HepG2 (cell line): Measurements from ENCODE around the gene NXPE1. TPM values are rescaled to one million over a fixed set of nuclear protein-coding genes. Genes with fewer than 3 reads are reported as not detected.

Experiments
- ATAC-seq: fragments of 200-7000 bp; cut with Tn5 transposase; 3 replicates; pipeline ENCODE4 v1.9.1; 2020; ENCODE audit warnings: mild to moderate bottlenecking, moderate library complexity
- BruUV-seq: library from RNA; stranded (reverse); fragments of 400-500 nt; replicated peaks from 2 replicates; lab custom pipeline; 2021; lab: Mats Ljungman, UMichigan
- CTCF ChIA-PET: fragments of 300-600 bp; formaldehyde crosslinking; extraction: SDS; loops from one replicate; lab custom pipeline; 2021; ENCODE audit warnings: low total read pairs, inconsistent platforms, low intra/inter-chr PET ratio; lab: Yijun Ruan, JAX
- POLR2A ChIA-PET: fragments of 350-600 bp; sonication (Branson Sonifier 250); formaldehyde crosslinking; loops from one replicate; lab custom pipeline; 2020; ENCODE audit warnings: antibody characterized with exemption, inconsistent platforms; lab: Yijun Ruan, JAX
- DNase-seq: peaks from one replicate; pipeline ENCODE4 v3.0.0-alpha.2; 2015; ENCODE audit warnings: low spot score
- FAIRE-seq: peaks from 3 replicates; lab custom pipeline; 2011; peaks lifted over from hg19 to GRCh38; lab: Jason Lieb, UNC
- H2AFZ ChIP-seq: one replicate; pipeline ENCODE4 v1.6.1; 2011; ENCODE audit warnings: low read length, inconsistent platforms
- H3K27ac ChIP-seq: fragments of 300-600 bp; 3 replicates; pipeline ENCODE4 v1.8.0; 2011; ENCODE audit warnings: mixed run types, mild to moderate bottlenecking, mixed read lengths, low read length, inconsistent platforms; ENCODE audit not compliant: insufficient read depth; ENCODE audit errors: extremely low read length
- H3K27me3 ChIP-seq, 2 experiments: fragments of 200-600 bp in 1 of 2; 2 replicates in 1 of 2; 3 replicates in 1 of 2; pipeline versions ENCODE4 v1.6.0 to v1.8.0; 2011; ENCODE audit warnings: low read length in 2 of 2, mild to moderate bottlenecking in 2 of 2, moderate library complexity in 2 of 2, inconsistent platforms in 1 of 2; ENCODE audit not compliant: insufficient read depth in 2 of 2, control insufficient read depth in 1 of 2
- H3K36me3 ChIP-seq, 2 experiments: fragments of 200-600 bp in 1 of 2; replicated peaks in 1 of 2; 2 replicates in 1 of 2; 3 replicates in 1 of 2; pipeline versions ENCODE4 v1.5.1 to v1.8.0; 2011; ENCODE audit warnings: low read length in 2 of 2, inconsistent platforms in 1 of 2; ENCODE audit not compliant: insufficient read depth in 2 of 2, control insufficient read depth in 1 of 2
- H3K4me1 ChIP-seq: 2 replicates; pipeline ENCODE4 v1.5.1; 2012; ENCODE audit warnings: low read length, inconsistent platforms; ENCODE audit not compliant: insufficient read depth
- H3K4me2 ChIP-seq: 2 replicates; pipeline ENCODE4 v1.6.0; 2011; ENCODE audit warnings: low read depth, low read length, inconsistent platforms
- H3K4me3 ChIP-seq, 3 experiments: fragments of 200-600 bp in 1 of 3; sonication (generic), shearing (Covaris generic) in 1 of 3; replicated peaks in 1 of 3; 2 replicates each; pipeline ENCODE4 v1.5.1; 2011 to 2016; ENCODE audit warnings: low read length in 3 of 3, inconsistent platforms in 2 of 3, low read depth in 2 of 3, mild to moderate bottlenecking in 2 of 3, control low read depth in 1 of 3, mixed read lengths in 1 of 3; ENCODE audit not compliant: insufficient read depth in 1 of 3
- H3K79me2 ChIP-seq: one replicate; pipeline ENCODE4 v1.6.1; 2011; ENCODE audit warnings: low read length, inconsistent platforms; ENCODE audit not compliant: insufficient read depth
- H3K9ac ChIP-seq: 2 replicates; pipeline ENCODE4 v1.6.0; 2011; ENCODE audit warnings: mild to moderate bottlenecking, low read depth, low read length, inconsistent platforms; ENCODE audit not compliant: insufficient read depth
- H3K9me3 ChIP-seq: 2 replicates; pipeline ENCODE4 v1.5.1; 2012; ENCODE audit warnings: mild to moderate bottlenecking, low read length
- H4K20me1 ChIP-seq: 2 replicates; pipeline ENCODE4 v1.6.0; 2011; ENCODE audit warnings: inconsistent platforms, mild to moderate bottlenecking, low read length, moderate library complexity; ENCODE audit not compliant: insufficient read depth
- ARNT ChIP-seq: fragments of 450-650 bp; IDR thresholded peaks from 2 replicates; pipeline ENCODE4 v1.6.1; 2017
- DMTF1 ChIP-seq: sonication (generic); formaldehyde crosslinking; IDR thresholded peaks from 2 replicates; pipeline ENCODE4 v1.4.0; 2020; ENCODE audit warnings: mild to moderate bottlenecking, missing genetic modification reagents
- ETV5 ChIP-seq: IDR thresholded peaks from 2 replicates; pipeline ENCODE4 v1.6.1; 2018; ENCODE audit warnings: missing biosample characterization, missing genetic modification reagents, inconsistent platforms, borderline replicate concordance
- FOSL1 ChIP-seq: sonication (generic); formaldehyde crosslinking; IDR thresholded peaks from 2 replicates; pipeline ENCODE4 v1.9.0; 2021; ENCODE audit warnings: missing genetic modification reagents, borderline replicate concordance
- HIVEP1 ChIP-seq: sonication (generic); formaldehyde crosslinking; IDR thresholded peaks from 2 replicates; pipeline ENCODE4 v1.4.0; 2020; ENCODE audit warnings: mild to moderate bottlenecking, missing genetic modification reagents
- HNRNPLL ChIP-seq: fragments of 200-400 bp; formaldehyde crosslinking; IDR thresholded peaks from 2 replicates; pipeline ENCODE4 v1.6.1; 2017; ENCODE audit warnings: mild to moderate bottlenecking, low read depth, low read length; ENCODE audit not compliant: poor library complexity, severe bottlenecking
- TBX2 ChIP-seq: sonication (generic); formaldehyde crosslinking; IDR thresholded peaks from 2 replicates; pipeline ENCODE4 v1.5.0; 2020; ENCODE audit warnings: missing genetic modification reagents, mild to moderate bottlenecking, borderline replicate concordance
- ZBTB3 ChIP-seq: sonication (generic); formaldehyde crosslinking; IDR thresholded peaks from 2 replicates; pipeline ENCODE4 v1.4.0; 2020; ENCODE audit warnings: low read depth, mild to moderate bottlenecking, moderate library complexity, missing genetic modification reagents, borderline replicate concordance
- ZBTB8A ChIP-seq: sonication (generic); formaldehyde crosslinking; IDR thresholded peaks from 2 replicates; pipeline ENCODE4 v1.4.0; 2020; ENCODE audit warnings: mild to moderate bottlenecking, low read depth, missing genetic modification reagents, borderline replicate concordance
- ZNF121 ChIP-seq: sonication (generic); formaldehyde crosslinking; IDR thresholded peaks from 2 replicates; pipeline ENCODE4 v1.5.0; 2020; ENCODE audit warnings: mild to moderate bottlenecking, missing genetic modification reagents
- ZNF530 ChIP-seq: sonication (generic); formaldehyde crosslinking; IDR thresholded peaks from 2 replicates; pipeline ENCODE4 v1.5.0; 2020; ENCODE audit warnings: low read depth, mild to moderate bottlenecking, missing genetic modification reagents
- ZNF788 ChIP-seq: sonication (generic); formaldehyde crosslinking; IDR thresholded peaks from 2 replicates; pipeline ENCODE4 v1.5.0; 2020; ENCODE audit warnings: mild to moderate bottlenecking, missing genetic modification reagents, borderline replicate concordance
- ZXDC ChIP-seq: sonication (generic); formaldehyde crosslinking; IDR thresholded peaks from 2 replicates; pipeline ENCODE4 v1.5.0; 2020; ENCODE audit warnings: mild to moderate bottlenecking, missing genetic modification reagents
- WGBS: methylation state at CpG from one replicate; pipeline ENCODE4 v1.1.6; 2017; ENCODE audit warnings: low lambda C conversion rate; 5-methylcytosine and 5-hydroxymethylcytosine counted together
- in situ Hi-C: cut with HindIII; loops from 2 replicates; pipeline ENCODE4 v1.10.0; 2017; ENCODE audit warnings: low pct_unique_long_range_greater_than_20kb; ENCODE audit not compliant: extremely low pct_ligation_motif_present
- intact Hi-C: fragments of 100-400 bp; cut with micrococcal nuclease; formaldehyde crosslinking; loops from one replicate; pipeline ENCODE4 v1.10.0; 2022; ENCODE audit not compliant: unreplicated experiment
- polyA plus RNA-seq, 8 experiments: library from polyadenylated mRNA; depleted of rRNA in 3 of 8; stranded (reverse) in 7 of 8; unstranded in 1 of 8; fragments of >200 nt; fragmentation: Illumina TruSeq in 4 of 8; extraction: Trizol in 4 of 8; gene quantifications; 2 replicates each; pipeline versions ENCODE4 v1.2.1 to v1.2.3, GENCODE V29; 2011 to 2016; ENCODE audit warnings: low read depth in 4 of 8, missing spikeins in 1 of 8, mixed read lengths in 1 of 8; ENCODE audit not compliant: insufficient read depth in 1 of 8
- total RNA-seq, 5 experiments: library from RNA; depleted of rRNA; stranded (reverse); fragments of >200 nt; fragmentation: Illumina TruSeq; extraction: Trizol; gene quantifications; 2 replicates each; pipeline ENCODE4 v1.2.3, GENCODE V29; 2016; ENCODE audit warnings: low read depth in 1 of 5
- TF ChIP-seq, protein P1 (sequence below): sonication (generic); formaldehyde crosslinking; conservative IDR thresholded peaks from 2 replicates; pipeline ENCODE4 v1.4.0; 2020; ENCODE audit warnings: missing genetic modification reagents
- TF ChIP-seq, protein P2 (sequence below): sonication (generic); formaldehyde crosslinking; IDR thresholded peaks from 2 replicates; pipeline ENCODE4 v1.5.0; 2020; ENCODE audit warnings: mild to moderate bottlenecking, missing genetic modification reagents

The NXPE1 gene
- total and polyA plus RNA-seq, 2 of the 13 experiments (the other 11 are each of a cell fraction or from before 2014, with no cell fraction given), result not detected

DNA sequence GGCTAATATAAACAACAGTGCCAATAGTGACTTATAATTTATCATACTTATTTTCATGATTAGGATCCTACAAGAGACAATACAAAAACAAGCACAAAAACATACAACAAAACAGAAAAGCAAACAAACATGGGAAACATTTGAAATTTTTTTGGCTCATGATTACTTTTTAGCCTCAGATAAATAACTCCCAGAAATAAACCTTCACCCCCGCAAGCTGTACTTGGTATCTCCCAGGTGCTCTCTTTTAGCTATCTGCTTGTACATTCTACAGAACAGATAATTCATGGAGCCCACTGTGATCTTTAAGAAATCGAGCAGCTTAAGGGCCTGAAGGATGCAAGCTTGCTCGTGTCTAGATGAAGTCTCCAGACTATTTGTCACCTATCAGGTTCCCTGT lies 35.0 kb upstream of the NXPE1 start:
- WGBS, result 0% methylated on average over 3 of the region's 3 CpGs
- in situ Hi-C loops, result loop anchor here (25.0 kb wide), 1 partner anchor 257 kb away; no protein-coding TSS in a partner anchor
- BruUV-seq, result no TSS peak
- TF ChIP-seq ETV5 (CRISPR knock-in tag) (no peak), ZNF530 (CRISPR knock-in tag) (no peak), ARNT (no peak), FOSL1 (CRISPR knock-in tag) (no peak), ZXDC (no peak), HNRNPLL (no peak), TBX2 (CRISPR knock-in tag) (no peak), ZNF788 (CRISPR knock-in tag) (no peak), DMTF1 (CRISPR knock-in tag) (no peak), ZBTB8A (CRISPR knock-in tag) (no peak), HIVEP1 (no peak), ZNF121 (no peak), ZBTB3 (CRISPR knock-in tag) (no peak)
- TF ChIP-seq, protein P1, sequence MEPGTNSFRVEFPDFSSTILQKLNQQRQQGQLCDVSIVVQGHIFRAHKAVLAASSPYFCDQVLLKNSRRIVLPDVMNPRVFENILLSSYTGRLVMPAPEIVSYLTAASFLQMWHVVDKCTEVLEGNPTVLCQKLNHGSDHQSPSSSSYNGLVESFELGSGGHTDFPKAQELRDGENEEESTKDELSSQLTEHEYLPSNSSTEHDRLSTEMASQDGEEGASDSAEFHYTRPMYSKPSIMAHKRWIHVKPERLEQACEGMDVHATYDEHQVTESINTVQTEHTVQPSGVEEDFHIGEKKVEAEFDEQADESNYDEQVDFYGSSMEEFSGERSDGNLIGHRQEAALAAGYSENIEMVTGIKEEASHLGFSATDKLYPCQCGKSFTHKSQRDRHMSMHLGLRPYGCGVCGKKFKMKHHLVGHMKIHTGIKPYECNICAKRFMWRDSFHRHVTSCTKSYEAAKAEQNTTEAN (CRISPR knock-in tag), result no peak
- TF ChIP-seq, protein P2, sequence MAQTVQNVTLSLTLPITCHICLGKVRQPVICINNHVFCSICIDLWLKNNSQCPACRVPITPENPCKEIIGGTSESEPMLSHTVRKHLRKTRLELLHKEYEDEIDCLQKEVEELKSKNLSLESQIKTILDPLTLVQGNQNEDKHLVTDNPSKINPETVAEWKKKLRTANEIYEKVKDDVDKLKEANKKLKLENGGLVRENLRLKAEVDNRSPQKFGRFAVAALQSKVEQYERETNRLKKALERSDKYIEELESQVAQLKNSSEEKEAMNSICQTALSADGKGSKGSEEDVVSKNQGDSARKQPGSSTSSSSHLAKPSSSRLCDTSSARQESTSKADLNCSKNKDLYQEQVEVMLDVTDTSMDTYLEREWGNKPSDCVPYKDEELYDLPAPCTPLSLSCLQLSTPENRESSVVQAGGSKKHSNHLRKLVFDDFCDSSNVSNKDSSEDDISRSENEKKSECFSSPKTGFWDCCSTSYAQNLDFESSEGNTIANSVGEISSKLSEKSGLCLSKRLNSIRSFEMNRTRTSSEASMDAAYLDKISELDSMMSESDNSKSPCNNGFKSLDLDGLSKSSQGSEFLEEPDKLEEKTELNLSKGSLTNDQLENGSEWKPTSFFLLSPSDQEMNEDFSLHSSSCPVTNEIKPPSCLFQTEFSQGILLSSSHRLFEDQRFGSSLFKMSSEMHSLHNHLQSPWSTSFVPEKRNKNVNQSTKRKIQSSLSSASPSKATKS, result no peak

More for the DNA sequence above, 35.0 kb upstream of the NXPE1 start:
- ChIA-PET POLR2A (no interaction called here), CTCF (no interaction called here)
- no peaks in the 10 kb centered on the region for H3K36me3 ChIP-seq
- H4K20me1 ChIP-seq, result no peaks in the 10 kb centered on the region
- no peaks in the 10 kb centered on the region for H3K9me3 ChIP-seq
- DNase-seq (no peak), ATAC-seq (no peak), FAIRE-seq (no peak)
- H3K27me3 ChIP-seq, result no peaks in the 10 kb centered on the region
- no peak overlapping the region for H3K9ac ChIP-seq
- H2AFZ ChIP-seq, result no peak overlapping the region
- H3K4me1 ChIP-seq, result no peaks in the 10 kb centered on the region
- H3K79me2 ChIP-seq, result no peaks in the 10 kb centered on the region
- H3K27ac ChIP-seq, result no peak overlapping the region
- H3K4me2 ChIP-seq, result no peak overlapping the region
- H3K4me3 ChIP-seq, result no peak overlapping the region
- intact Hi-C loops, result no loop called here
